HFFc6 (cell line): ENCODE results near the gene TCF25. TPM values are rescaled to one million over a fixed set of nuclear protein-coding genes. Genes with fewer than 3 reads are reported as not detected.
"Not testable (repeated sequence)": the region's sequence is repeated elsewhere in the genome, so short reads cannot be mapped to it uniquely, and the experiment has no call there.

Source experiments
- DNase-seq: peaks from one replicate; pipeline ENCODE4 v3.0.0-alpha.2; 2018
- H3K27ac Mint-ChIP-seq: 2 replicates; pipeline ENCODE4 v1.8.0; 2020; ENCODE audit warnings: mild to moderate bottlenecking, mixed read lengths
- H3K27me3 Mint-ChIP-seq: 2 replicates; pipeline ENCODE4 v1.8.0; 2021; ENCODE audit warnings: mild to moderate bottlenecking, moderate library complexity, mixed read lengths; ENCODE audit not compliant: insufficient read depth
- H3K36me3 Mint-ChIP-seq: 2 replicates; pipeline ENCODE4 v1.8.0; 2021; ENCODE audit warnings: low read depth, mixed read lengths
- H3K4me1 Mint-ChIP-seq: 2 replicates; pipeline ENCODE4 v1.8.0; 2020; ENCODE audit warnings: low read depth, mixed read lengths
- H3K4me3 Mint-ChIP-seq: 2 replicates; pipeline ENCODE4 v1.8.0; 2020; ENCODE audit warnings: mild to moderate bottlenecking, moderate library complexity, mixed read lengths
- H3K9me3 Mint-ChIP-seq: 2 replicates; pipeline ENCODE4 v1.8.0; 2020; ENCODE audit warnings: mild to moderate bottlenecking, mixed read lengths
- total RNA-seq, 6 experiments: library from RNA; stranded (reverse); fragmentation: NEBNext Ultra II Directional; extraction: Animal tissue kit (Norgen Biotek cat#: 25700); gene quantifications; 2 replicates in 1 of 6; 3 replicates in 5 of 6; pipeline ENCODE4 v1.2.3, GENCODE V29; 2021
- TF ChIP-seq, protein P1 (sequence below): fragments of 200-600 bp; sonication (generic); IDR thresholded peaks from 2 replicates; pipeline ENCODE4 v1.5.0; 2021; ENCODE audit warnings: antibody characterized with exemption, mild to moderate bottlenecking

Gene TCF25
- total RNA-seq, 6 experiments from 2014 or later: 157 to 202 (median 170) TPM

DNA sequence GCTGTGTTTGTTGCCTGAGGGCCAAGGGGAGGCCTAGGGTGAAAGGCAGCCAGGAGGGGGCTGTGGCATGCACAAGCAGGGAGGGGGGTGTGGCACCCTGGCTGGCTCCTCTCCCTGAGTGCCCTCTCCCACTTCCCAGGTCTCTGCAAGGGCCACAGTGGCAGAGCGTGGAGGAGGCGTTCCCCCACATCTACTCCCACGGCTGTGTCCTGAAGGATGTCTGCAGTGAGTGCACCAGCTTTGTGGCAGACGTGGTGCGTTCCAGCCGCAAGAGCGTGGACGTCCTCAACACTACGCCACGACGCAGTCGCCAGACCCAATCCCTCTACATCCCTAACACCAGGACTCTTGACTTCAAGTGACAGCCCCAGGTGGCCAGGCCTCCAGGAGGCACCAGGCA, 3.5 kb upstream of the TCF25 start:
- peaks cover 24% of the 10 kb centered on the region for H3K36me3 Mint-ChIP-seq
- peaks cover 8% of the 10 kb centered on the region for H3K4me1 Mint-ChIP-seq
- H3K4me3 Mint-ChIP-seq: no peak overlapping the region
- no peak overlapping the region for H3K27ac Mint-ChIP-seq
- H3K9me3 Mint-ChIP-seq: peaks cover 8% of the 10 kb centered on the region; the same call in 1 of the 2 replicates
- H3K27me3 Mint-ChIP-seq: peaks cover 2% of the 10 kb centered on the region; the same call in 1 of the 2 replicates
- DNase-seq: no peak
- TF ChIP-seq, protein P1, sequence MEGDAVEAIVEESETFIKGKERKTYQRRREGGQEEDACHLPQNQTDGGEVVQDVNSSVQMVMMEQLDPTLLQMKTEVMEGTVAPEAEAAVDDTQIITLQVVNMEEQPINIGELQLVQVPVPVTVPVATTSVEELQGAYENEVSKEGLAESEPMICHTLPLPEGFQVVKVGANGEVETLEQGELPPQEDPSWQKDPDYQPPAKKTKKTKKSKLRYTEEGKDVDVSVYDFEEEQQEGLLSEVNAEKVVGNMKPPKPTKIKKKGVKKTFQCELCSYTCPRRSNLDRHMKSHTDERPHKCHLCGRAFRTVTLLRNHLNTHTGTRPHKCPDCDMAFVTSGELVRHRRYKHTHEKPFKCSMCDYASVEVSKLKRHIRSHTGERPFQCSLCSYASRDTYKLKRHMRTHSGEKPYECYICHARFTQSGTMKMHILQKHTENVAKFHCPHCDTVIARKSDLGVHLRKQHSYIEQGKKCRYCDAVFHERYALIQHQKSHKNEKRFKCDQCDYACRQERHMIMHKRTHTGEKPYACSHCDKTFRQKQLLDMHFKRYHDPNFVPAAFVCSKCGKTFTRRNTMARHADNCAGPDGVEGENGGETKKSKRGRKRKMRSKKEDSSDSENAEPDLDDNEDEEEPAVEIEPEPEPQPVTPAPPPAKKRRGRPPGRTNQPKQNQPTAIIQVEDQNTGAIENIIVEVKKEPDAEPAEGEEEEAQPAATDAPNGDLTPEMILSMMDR: no peak

DNA sequence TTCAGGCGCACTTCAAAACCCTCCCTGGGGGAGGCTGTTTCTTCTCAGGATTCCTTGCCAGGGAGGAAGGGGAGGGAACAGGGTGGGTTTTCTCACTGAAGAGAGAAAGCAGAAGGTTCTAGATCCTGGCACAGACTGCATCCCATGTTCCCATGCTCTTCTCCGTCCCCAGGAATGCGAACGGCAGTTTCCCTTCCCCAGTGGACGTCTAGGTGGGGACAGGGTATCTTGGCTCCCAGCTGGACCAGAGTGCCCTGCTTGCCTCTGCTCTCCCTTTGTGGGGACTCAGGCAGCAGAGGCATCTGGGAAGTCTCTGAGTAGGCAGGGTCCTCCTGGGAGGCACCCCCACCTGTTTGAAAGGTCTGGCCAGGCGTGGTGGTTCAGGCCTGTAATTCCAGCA, 3.0 kb upstream of the TCF25 start:
- H3K9me3 Mint-ChIP-seq: peaks cover 8% of the 10 kb centered on the region; the same call in 1 of the 2 replicates
- TF ChIP-seq, protein P1: no peak
- DNase-seq: no peak
- no peak overlapping the region for H3K27ac Mint-ChIP-seq
- H3K4me3 Mint-ChIP-seq: no peak overlapping the region
- H3K4me1 Mint-ChIP-seq: peaks cover 8% of the 10 kb centered on the region
- peaks cover 2% of the 10 kb centered on the region; the same call in 1 of the 2 replicates for H3K27me3 Mint-ChIP-seq
- peaks cover 29% of the 10 kb centered on the region for H3K36me3 Mint-ChIP-seq

DNA sequence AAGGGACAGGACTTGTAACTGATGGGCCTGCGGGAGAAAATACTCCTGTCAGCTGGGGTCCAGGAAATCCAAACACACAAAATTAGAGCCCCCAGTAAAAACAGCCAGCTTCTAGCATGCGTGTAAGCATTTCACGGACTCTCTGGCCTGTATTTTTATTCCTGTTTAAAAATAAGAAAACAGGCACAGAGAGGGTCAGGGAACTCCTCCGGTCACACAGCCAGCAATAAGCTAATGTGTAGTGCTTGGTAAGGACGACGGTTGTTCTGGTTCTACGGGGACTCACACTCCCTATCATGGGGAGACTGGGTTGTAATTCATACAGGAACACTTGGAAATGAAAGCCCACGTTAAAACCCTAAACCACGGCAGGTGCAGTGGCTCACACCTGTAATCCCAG, 1.5 kb upstream of the TCF25 start:
- no peak for DNase-seq
- Mint-ChIP-seq H3K27ac (no peak overlapping the region), H3K36me3 (peaks cover 29% of the 10 kb centered on the region), H3K4me1 (peaks cover 8% of the 10 kb centered on the region), H3K27me3 (peaks cover 1% of the 10 kb centered on the region; the same call in 1 of the 2 replicates), H3K9me3 (peaks cover 8% of the 10 kb centered on the region; the same call in 1 of the 2 replicates), H3K4me3 (no peak overlapping the region)
- TF ChIP-seq, protein P1: no peak

DNA sequence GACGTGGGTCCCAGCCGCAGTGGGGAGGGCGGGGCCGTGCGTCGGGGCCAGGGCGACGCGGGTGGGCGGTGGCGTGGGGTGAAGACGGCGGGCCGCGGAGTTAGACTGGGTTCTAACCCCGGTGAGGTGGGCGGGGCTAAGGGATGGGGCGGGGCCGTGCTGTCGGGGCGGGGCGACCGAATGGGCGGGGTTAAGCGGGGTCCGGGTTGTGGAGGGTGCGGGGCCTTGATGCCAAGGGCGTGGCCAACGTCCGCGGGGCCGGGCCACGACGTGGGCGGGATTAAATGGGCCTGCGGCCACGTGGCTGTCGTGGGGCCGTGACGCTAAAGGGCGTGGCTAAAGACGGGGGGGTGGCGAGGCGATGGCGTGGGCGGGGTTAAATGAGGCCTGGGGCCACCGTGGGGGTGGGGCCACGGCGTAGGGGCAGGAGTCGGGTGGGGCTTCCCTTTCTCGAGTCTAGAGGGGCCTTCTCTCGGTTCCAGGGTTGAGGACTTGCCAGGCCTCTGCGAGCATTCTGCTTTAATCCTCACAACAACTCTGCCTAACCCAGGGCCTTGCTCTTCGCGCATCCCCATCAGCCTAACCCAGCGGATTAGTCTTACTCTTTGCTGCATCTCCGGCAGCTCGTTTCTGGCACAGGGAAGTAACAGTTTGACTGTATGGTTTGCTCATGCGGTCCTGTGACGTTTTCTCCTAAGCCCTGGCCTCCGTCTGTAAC, 739 bp downstream of the TCF25 start:
- H3K4me1 Mint-ChIP-seq: peaks cover 8% of the 10 kb centered on the region
- DNase-seq: peak; percentile 91
- H3K36me3 Mint-ChIP-seq: peaks cover 33% of the 10 kb centered on the region
- no peaks in the 10 kb centered on the region for H3K9me3 Mint-ChIP-seq
- H3K4me3 Mint-ChIP-seq: peak overlapping the region; percentile 90
- TF ChIP-seq, protein P1: no peak
- H3K27me3 Mint-ChIP-seq: no peaks in the 10 kb centered on the region
- H3K27ac Mint-ChIP-seq: peak overlapping the region; percentile 98

DNA sequence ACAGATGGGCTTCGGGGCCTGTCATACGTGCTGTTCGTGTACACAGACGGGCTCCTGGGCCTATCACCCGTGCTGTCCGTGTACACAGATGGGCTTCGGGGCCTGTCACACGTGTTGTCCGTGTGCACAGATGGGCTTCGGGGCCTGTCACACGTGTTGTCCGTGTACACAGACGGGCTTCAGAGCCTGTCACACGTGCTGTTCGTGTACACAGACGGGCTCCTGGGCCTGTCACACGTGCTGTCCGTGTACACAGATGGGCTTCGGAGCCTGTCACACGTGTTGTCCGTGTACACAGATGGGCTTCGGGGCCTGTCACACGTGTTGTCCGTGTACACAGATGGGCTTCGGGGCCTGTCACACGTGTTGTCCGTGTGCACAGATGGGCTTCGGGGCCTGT, 5.7 kb downstream of the TCF25 start:
- H3K4me3 Mint-ChIP-seq, DNase-seq, H3K9me3 Mint-ChIP-seq, H3K27me3 Mint-ChIP-seq, H3K27ac Mint-ChIP-seq: not testable (repeated sequence)
- peaks cover 13% of the 10 kb centered on the region for H3K4me1 Mint-ChIP-seq
- H3K36me3 Mint-ChIP-seq: peaks cover 45% of the 10 kb centered on the region
